Loucy (cell line): ENCODE data around the gene ALDH4A1.

Experiments used
- H2AFZ ChIP-seq: fragments of 200-600 bp; sonication (generic); 2 replicates; pipeline ENCODE4 v1.6.0; 2016; ENCODE audit warnings: antibody characterized with exemption, mild to moderate bottlenecking, low read length, moderate library complexity
- H3F3A ChIP-seq: fragments of 200-600 bp; 2 replicates; pipeline ENCODE4 v1.6.0; 2016; ENCODE audit warnings: antibody characterized with exemption, low read depth, mild to moderate bottlenecking
- H3K27me3 ChIP-seq: fragments of 200-600 bp; sonication (generic); 2 replicates; pipeline ENCODE4 v1.6.1; 2014; ENCODE audit warnings: low read length, mild to moderate bottlenecking; ENCODE audit not compliant: insufficient read depth, poor library complexity, severe bottlenecking
- H3K36me3 ChIP-seq: fragments of 200-600 bp; sonication (generic); 2 replicates; pipeline ENCODE4 v1.6.1; 2016; ENCODE audit warnings: low read length; ENCODE audit not compliant: insufficient read depth
- H3K4me1 ChIP-seq: fragments of 200-600 bp; sonication (generic); 2 replicates; pipeline ENCODE4 v1.5.1; 2014; ENCODE audit warnings: low read length, mild to moderate bottlenecking; ENCODE audit not compliant: insufficient read depth, poor library complexity, severe bottlenecking
- H3K4me2 ChIP-seq: fragments of 200-600 bp; sonication (generic); 2 replicates; pipeline ENCODE4 v1.6.0; 2014; ENCODE audit warnings: antibody characterized with exemption, low read length, low read depth, mild to moderate bottlenecking; ENCODE audit not compliant: poor library complexity, severe bottlenecking
- H3K4me3 ChIP-seq: fragments of 200-600 bp; sonication (generic); 2 replicates; pipeline ENCODE4 v1.5.1; 2014; ENCODE audit warnings: low read length, mild to moderate bottlenecking, mixed read lengths; ENCODE audit not compliant: poor library complexity, severe bottlenecking
- H3K79me2 ChIP-seq: fragments of 200-600 bp; sonication (generic); 2 replicates; pipeline ENCODE4 v1.6.1; 2014; ENCODE audit warnings: low read length; ENCODE audit not compliant: insufficient read depth
- H3K9ac ChIP-seq: fragments of 200-600 bp; sonication (generic); 2 replicates; pipeline ENCODE4 v1.6.0; 2014; ENCODE audit warnings: mild to moderate bottlenecking, low read depth, low read length, moderate library complexity; ENCODE audit not compliant: poor library complexity, severe bottlenecking
- H3K9me2 ChIP-seq: fragments of 200-600 bp; sonication (generic); replicated peaks from 2 replicates; pipeline ENCODE4 v1.6.1; 2016; ENCODE audit warnings: low read depth, low read length, mixed read lengths
- H3K9me3 ChIP-seq: fragments of 200-600 bp; sonication (generic); 2 replicates; pipeline ENCODE4 v1.6.1; 2014; ENCODE audit warnings: mild to moderate bottlenecking, antibody characterized with exemption, low read length, low read depth; ENCODE audit not compliant: insufficient read depth
- H4K20me1 ChIP-seq: fragments of 200-600 bp; sonication (generic); 2 replicates; pipeline ENCODE4 v1.6.0; 2014; ENCODE audit warnings: antibody characterized with exemption, low read length, mild to moderate bottlenecking; ENCODE audit not compliant: insufficient read depth, poor library complexity, severe bottlenecking
- EZH2phosphoT487 ChIP-seq: fragments of 200-600 bp; IDR thresholded peaks from 2 replicates; pipeline ENCODE4 v1.6.1; 2018; ENCODE audit warnings: antibody characterized with exemption, mild to moderate bottlenecking, moderate library complexity, borderline replicate concordance
- TF ChIP-seq, protein P1 (sequence below): fragments of 200-600 bp; sonication (generic); conservative IDR thresholded peaks from 2 replicates; pipeline ENCODE4 v1.5.1; 2014; ENCODE audit warnings: mild to moderate bottlenecking, antibody characterized with exemption, low read length

Gene ALDH4A1

GRCh38 chr1:18943162-18943561 is 40.8 kb upstream of the ALDH4A1 start:
- H3K4me1 ChIP-seq = peaks cover 39% of the 10 kb centered on the region
- H3K36me3 ChIP-seq = no peaks in the 10 kb centered on the region
- TF ChIP-seq EZH2phosphoT487 = no peak
- TF ChIP-seq, protein P1, sequence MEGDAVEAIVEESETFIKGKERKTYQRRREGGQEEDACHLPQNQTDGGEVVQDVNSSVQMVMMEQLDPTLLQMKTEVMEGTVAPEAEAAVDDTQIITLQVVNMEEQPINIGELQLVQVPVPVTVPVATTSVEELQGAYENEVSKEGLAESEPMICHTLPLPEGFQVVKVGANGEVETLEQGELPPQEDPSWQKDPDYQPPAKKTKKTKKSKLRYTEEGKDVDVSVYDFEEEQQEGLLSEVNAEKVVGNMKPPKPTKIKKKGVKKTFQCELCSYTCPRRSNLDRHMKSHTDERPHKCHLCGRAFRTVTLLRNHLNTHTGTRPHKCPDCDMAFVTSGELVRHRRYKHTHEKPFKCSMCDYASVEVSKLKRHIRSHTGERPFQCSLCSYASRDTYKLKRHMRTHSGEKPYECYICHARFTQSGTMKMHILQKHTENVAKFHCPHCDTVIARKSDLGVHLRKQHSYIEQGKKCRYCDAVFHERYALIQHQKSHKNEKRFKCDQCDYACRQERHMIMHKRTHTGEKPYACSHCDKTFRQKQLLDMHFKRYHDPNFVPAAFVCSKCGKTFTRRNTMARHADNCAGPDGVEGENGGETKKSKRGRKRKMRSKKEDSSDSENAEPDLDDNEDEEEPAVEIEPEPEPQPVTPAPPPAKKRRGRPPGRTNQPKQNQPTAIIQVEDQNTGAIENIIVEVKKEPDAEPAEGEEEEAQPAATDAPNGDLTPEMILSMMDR = no peak
- no peak overlapping the region for H3K9ac ChIP-seq
- H3F3A ChIP-seq = 0 out of 2 replicates have a peak, but pooled peaks cover 1% of the 10 kb centered on the region
- no peaks in the 10 kb centered on the region for H3K27me3 ChIP-seq
- H3K4me2 ChIP-seq = no peak overlapping the region
- no peaks in the 10 kb centered on the region for H3K9me2 ChIP-seq
- H3K79me2 ChIP-seq = peaks cover 90% of the 10 kb centered on the region
- H4K20me1 ChIP-seq = no peaks in the 10 kb centered on the region
- H2AFZ ChIP-seq = no peak overlapping the region
- H3K9me3 ChIP-seq = no peaks in the 10 kb centered on the region
- H3K4me3 ChIP-seq = no peak overlapping the region

GRCh38 chr1:18942340-18942739 is 40.0 kb upstream of the ALDH4A1 start:
- Histone ChIP-seq H3K27me3 (no peaks in the 10 kb centered on the region), H3K4me3 (no peak overlapping the region), H3F3A (no peaks in the 10 kb centered on the region), H3K9me2 (no peaks in the 10 kb centered on the region), H3K79me2 (peaks cover 90% of the 10 kb centered on the region), H4K20me1 (no peaks in the 10 kb centered on the region), H3K4me2 (no peak overlapping the region), H3K36me3 (no peaks in the 10 kb centered on the region), H3K4me1 (peaks cover 31% of the 10 kb centered on the region), H3K9ac (no peak overlapping the region), H3K9me3 (no peaks in the 10 kb centered on the region), H2AFZ (no peak overlapping the region)
- TF ChIP-seq EZH2phosphoT487 = no peak
- TF ChIP-seq, protein P1 = no peak

DNA sequence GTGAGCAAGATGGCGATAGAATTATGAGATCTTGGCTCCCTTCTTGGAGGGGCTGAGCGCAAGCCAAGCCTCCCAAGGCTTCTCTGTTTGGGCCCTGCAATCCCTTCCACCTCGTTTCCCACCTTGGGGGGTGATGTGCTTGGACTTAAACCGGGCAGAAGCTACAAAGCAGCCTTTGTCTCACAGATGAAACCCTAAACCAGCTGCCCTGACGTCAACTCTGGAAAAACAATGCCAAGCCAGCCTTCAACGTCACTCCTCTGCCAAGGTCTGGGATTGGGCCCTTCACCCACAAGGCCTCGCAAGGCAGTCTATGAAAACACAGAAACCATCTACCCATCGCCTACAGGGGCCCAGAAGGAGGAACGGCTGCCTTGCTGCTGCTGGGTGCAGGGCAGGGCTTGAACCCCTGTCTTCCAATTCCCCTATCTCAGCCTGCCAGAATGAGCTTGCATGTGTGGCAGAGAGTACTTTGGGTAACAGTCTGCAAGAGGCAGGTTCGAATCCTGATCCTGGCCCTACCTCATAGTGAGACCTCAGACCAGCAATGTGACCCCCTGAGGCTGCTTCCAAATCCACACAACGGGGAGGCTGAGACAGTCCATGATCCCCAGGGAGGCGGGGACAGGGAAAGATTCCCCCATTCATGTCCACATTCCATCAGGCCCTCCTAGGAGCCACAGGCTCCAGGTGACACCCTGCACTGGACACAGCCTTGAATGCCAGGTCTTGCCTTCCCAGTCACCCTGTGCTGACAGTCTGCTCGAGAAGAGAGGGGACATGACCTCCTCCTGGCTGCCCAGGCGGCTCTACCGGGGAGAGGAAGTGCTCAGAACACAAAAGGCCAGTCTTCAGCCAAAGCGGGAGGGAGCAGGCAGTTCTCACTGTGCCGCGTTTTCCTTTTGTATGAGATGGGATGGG is 39.1 kb upstream of the ALDH4A1 start:
- no peak overlapping the region for H3K4me2 ChIP-seq
- peaks cover 22% of the 10 kb centered on the region for H3K4me1 ChIP-seq
- no peaks in the 10 kb centered on the region for H3K27me3 ChIP-seq
- TF ChIP-seq EZH2phosphoT487 = no peak
- TF ChIP-seq, protein P1 = no peak
- H4K20me1 ChIP-seq = no peaks in the 10 kb centered on the region
- no peak overlapping the region for H3K9ac ChIP-seq
- no peaks in the 10 kb centered on the region for H3F3A ChIP-seq
- H3K9me2 ChIP-seq = no peaks in the 10 kb centered on the region
- no peaks in the 10 kb centered on the region for H3K36me3 ChIP-seq
- no peak overlapping the region for H2AFZ ChIP-seq
- peaks cover 90% of the 10 kb centered on the region for H3K79me2 ChIP-seq
- H3K9me3 ChIP-seq = no peaks in the 10 kb centered on the region
- H3K4me3 ChIP-seq = no peak overlapping the region
